IPS-15b (cell line): ENCODE data around the gene ARL13A.

ENCODE experiments used
- H3K27me3 ChIP-seq: one replicate; pipeline ENCODE4 v1.6.1; 2013; ENCODE audit warnings: low read length; ENCODE audit not compliant: control insufficient read depth, insufficient read depth
- H3K36me3 ChIP-seq: one replicate; pipeline ENCODE4 v1.6.1; 2013; ENCODE audit warnings: low read length; ENCODE audit not compliant: control insufficient read depth, insufficient read depth
- H3K4me1 ChIP-seq: one replicate; pipeline ENCODE4 v1.6.1; 2013; ENCODE audit warnings: mild to moderate bottlenecking, low read length; ENCODE audit not compliant: control insufficient read depth, insufficient read depth
- H3K4me3 ChIP-seq: one replicate; pipeline ENCODE4 v1.5.1; 2013; ENCODE audit warnings: low read depth, low read length
- H3K9ac ChIP-seq: one replicate; pipeline ENCODE4 v1.6.1; 2013; ENCODE audit warnings: low read depth, mild to moderate bottlenecking, low read length
- H3K9me3 ChIP-seq: one replicate; pipeline ENCODE4 v1.6.1; 2013; ENCODE audit warnings: mild to moderate bottlenecking, low read length; ENCODE audit not compliant: control insufficient read depth, insufficient read depth

Gene ARL13A

GRCh38 chrX:100969408-100969807 lies at the start of gene ARL13A:
Gene ARL13A (plus strand): TSS chrX:100969708. CDS start chrX:100973690, 3,982 bp downstream.
- H3K9ac ChIP-seq: no peak within 1 kb of the TSS

DNA sequence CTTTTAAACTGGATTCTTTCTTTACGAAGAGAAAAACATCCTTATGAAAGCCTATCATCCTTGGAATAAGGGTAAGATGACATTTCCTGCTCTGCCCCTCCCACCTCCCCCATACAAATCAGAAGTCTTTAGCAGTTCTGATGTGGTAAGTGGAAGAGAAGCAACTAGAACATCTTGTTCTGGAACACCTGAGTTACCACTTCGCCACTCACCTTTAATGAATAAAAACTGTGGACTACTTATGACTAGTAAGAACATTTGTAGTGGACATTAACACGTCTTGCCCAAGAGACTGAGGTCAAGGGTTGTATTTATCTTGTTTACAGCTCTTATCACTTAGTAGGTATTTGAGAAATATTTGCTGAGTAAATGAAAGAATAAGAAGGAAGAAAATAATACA lies 45.1 kb upstream of the ARL13A start:
- Histone ChIP-seq H3K9ac (no peak overlapping the region), H3K4me3 (no peak overlapping the region), H3K9me3 (no peaks in the 10 kb centered on the region), H3K4me1 (no peaks in the 10 kb centered on the region), H3K36me3 (no peaks in the 10 kb centered on the region), H3K27me3 (peaks cover 9% of the 10 kb centered on the region)

More at GRCh38 chrX:100969408-100969807, at the start of gene ARL13A:
- no peaks in the 10 kb centered on the region for H3K27me3 ChIP-seq
- H3K4me1 ChIP-seq: no peaks in the 10 kb centered on the region
- no peaks in the 10 kb centered on the region for H3K9me3 ChIP-seq
- no peak within 1 kb of the TSS for H3K4me3 ChIP-seq
- no peaks in the 10 kb centered on the region for H3K36me3 ChIP-seq

- Histone ChIP-seq H3K36me3 (no peaks in the 10 kb centered on the region), H3K4me1 (no peaks in the 10 kb centered on the region), H3K9me3 (no peaks in the 10 kb centered on the region), H3K9ac (no peak overlapping the region), H3K27me3 (peaks cover 9% of the 10 kb centered on the region), H3K4me3 (no peak overlapping the region)
Measured at GRCh38 chrX:100926453-100926852, 43.1 kb upstream of the ARL13A start.

DNA sequence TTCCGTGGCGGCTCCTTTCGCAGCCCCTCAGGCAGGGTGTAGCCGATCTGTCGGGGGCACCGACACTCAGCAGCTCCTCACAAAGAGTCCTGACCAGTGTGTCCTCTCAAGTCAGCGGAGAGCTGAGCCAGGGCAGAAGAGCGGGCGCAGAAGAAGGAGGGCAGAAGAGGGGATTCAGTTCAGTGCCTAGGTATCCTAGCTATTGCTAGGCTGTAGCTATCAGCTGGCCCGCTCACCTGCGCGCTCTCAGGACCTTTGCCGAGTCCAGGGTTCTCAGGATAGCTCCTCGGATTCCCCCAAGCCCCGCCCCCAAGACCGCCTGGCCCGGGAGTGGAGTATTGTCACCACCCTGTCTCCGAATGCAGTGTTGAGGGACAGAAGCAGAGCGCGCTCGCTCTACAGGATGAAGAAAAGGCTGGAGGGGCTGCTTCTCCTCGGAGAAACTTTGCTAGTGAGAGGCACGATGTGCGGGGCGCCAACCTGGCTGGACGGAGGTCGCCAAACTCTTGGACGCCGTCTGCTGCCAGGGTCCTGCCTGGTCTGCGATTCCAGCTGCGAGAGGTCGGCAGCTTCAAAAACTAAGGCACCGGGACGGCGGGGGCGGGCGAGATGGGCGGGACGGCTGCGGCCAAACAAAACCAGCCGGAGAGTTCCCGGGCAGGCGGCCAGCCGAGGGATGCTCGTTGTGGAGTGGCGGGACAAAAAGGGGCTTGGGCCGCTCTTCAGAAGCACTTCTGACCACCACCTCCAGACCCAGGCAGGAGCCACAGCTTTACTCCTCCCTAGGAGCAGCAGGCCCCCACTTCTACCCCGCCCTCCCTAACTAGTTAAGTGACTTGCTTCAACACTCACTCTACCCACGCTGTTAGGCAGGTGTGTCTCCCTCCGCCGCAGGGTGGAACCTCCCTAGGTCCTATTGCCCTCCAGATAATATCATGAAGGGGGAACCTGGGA lies 40.6 kb upstream of the ARL13A start, which contains the start of gene XKRX:
Gene XKRX (minus strand): TSS at position 258 of the 954 bp plus-strand sequence. CDS start 613 bp downstream, outside the sequence.
- Histone ChIP-seq H3K4me1 (no peaks in the 10 kb centered on the region), H3K9me3 (no peaks in the 10 kb centered on the region), H3K27me3 (peaks cover 9% of the 10 kb centered on the region), H3K36me3 (no peaks in the 10 kb centered on the region), H3K4me3 (peak within 1 kb of the TSS; percentile 72), H3K9ac (peak within 1 kb of the TSS; percentile 13)

GRCh38 chrX:100931218-100931924 lies 38.1 kb upstream of the ARL13A start:
- no peak overlapping the region for H3K9ac ChIP-seq
- H3K9me3 ChIP-seq: no peaks in the 10 kb centered on the region
- no peak overlapping the region for H3K4me3 ChIP-seq
- peaks cover 9% of the 10 kb centered on the region for H3K27me3 ChIP-seq
- no peaks in the 10 kb centered on the region for H3K36me3 ChIP-seq
- H3K4me1 ChIP-seq: no peaks in the 10 kb centered on the region

- Histone ChIP-seq H3K27me3 (peaks cover 9% of the 10 kb centered on the region), H3K9ac (no peak overlapping the region), H3K4me1 (no peaks in the 10 kb centered on the region), H3K4me3 (no peak overlapping the region), H3K9me3 (no peaks in the 10 kb centered on the region), H3K36me3 (no peaks in the 10 kb centered on the region)
Measured at GRCh38 chrX:100931925-100932285, 37.6 kb upstream of the ARL13A start.

DNA sequence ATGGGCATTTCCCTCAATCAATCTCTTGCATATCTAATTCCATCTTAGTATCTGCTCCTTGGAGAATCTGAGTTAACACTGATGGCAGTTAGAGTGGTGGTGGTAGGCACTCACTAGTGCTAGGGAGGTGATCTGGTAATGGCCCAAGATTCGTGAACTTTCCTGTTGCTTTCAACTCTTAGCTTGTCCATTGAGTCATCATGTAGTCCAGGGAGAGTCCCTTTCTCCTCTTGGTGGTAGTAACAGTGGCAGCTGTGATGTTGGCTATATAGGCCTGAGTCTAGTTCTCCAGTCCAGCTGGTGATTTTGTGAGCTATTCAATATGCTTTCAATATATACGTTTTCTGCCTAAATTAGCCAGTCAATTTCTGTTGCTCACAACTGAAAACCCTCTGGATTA lies 33.7 kb upstream of the ARL13A start:
- Histone ChIP-seq H3K27me3 (no peaks in the 10 kb centered on the region), H3K4me3 (no peak overlapping the region), H3K36me3 (no peaks in the 10 kb centered on the region), H3K4me1 (no peaks in the 10 kb centered on the region), H3K9ac (no peak overlapping the region), H3K9me3 (no peaks in the 10 kb centered on the region)

GRCh38 chrX:100939333-100939732 lies 30.2 kb upstream of the ARL13A start:
- H3K4me1 ChIP-seq: no peaks in the 10 kb centered on the region
- no peak overlapping the region for H3K9ac ChIP-seq
- H3K4me3 ChIP-seq: no peak overlapping the region
- H3K27me3 ChIP-seq: no peaks in the 10 kb centered on the region
- no peaks in the 10 kb centered on the region for H3K36me3 ChIP-seq
- no peaks in the 10 kb centered on the region for H3K9me3 ChIP-seq

DNA sequence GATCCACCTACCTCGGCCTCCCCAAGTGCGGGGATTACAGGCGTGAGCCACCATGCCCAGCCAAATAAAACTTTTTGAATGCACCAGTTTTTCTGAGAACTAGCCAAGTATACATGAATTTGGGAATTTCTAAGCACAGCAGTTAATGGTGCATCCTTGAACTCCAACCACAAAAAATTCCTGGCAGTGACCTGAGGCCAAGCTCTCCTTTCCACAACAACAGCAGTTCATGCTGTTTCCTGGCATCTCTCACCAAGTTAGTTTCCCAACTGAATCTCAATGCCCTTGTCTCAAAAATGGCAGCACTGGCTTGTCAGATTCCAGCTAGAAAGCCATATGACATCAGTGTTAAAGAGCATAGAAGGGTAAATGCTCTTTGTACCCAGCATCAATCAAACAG lies 24.9 kb upstream of the ARL13A start:
- Histone ChIP-seq H3K4me3 (no peak overlapping the region), H3K9ac (no peak overlapping the region), H3K9me3 (no peaks in the 10 kb centered on the region), H3K36me3 (no peaks in the 10 kb centered on the region), H3K27me3 (no peaks in the 10 kb centered on the region), H3K4me1 (peaks cover 5% of the 10 kb centered on the region)

DNA sequence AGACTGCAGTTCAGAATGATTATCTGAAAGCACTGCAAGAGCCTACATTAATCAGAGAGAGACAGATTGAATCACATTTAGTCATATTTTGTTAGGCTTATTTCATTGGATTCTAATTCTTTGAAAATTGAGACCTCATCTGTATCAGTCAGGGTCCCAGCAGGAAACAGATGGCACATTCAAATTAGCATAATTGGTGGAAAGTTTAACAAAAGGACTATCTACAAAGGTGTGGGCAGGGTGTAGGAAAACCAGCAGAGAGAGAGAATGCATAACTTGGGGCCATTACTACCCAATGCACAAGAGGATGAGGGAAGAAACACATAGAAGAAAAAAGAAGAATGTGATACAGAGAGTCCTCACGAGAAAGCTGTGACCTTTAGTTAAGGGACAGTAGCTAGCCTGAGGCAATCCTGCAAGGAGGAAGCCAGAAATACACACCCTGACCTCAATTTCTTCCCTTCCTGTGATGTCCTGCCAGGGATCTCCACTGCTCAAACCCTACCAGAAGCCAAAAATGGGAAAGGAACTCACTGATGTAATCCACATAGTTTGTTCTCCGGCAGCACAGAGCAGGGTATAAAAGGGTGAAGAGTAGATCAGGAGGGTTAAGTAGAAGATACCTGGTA lies 23.1 kb upstream of the ARL13A start:
- peaks cover 5% of the 10 kb centered on the region for H3K4me1 ChIP-seq
- no peaks in the 10 kb centered on the region for H3K27me3 ChIP-seq
- H3K9ac ChIP-seq: no peak overlapping the region

DNA sequence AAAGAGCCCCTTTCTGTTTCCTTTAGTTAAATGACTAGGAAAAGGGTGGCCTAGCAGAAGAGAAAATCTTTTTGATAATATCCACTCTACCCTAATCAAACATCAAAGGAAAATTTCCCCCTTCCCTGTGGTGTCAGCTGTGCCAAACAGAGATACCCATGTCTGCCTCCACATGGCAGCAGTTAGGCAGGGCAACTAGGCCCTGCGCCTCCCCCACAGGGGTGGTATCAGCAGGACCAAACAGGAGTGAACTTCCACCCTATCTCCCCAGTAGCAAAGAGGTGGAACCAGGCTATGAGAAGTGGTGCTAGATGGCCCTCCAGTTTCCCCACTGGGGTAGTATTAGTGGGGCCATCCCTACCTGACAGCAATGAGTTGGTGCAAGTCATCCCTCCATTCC lies 21.0 kb upstream of the ARL13A start:
- Histone ChIP-seq H3K4me3 (no peak overlapping the region), H3K9ac (no peak overlapping the region), H3K4me1 (peaks cover 5% of the 10 kb centered on the region), H3K9me3 (no peaks in the 10 kb centered on the region), H3K27me3 (no peaks in the 10 kb centered on the region), H3K36me3 (no peaks in the 10 kb centered on the region)

More for the DNA sequence above, 23.1 kb upstream of the ARL13A start:
- no peaks in the 10 kb centered on the region for H3K9me3 ChIP-seq
- H3K36me3 ChIP-seq: no peaks in the 10 kb centered on the region
- no peak overlapping the region for H3K4me3 ChIP-seq
